ENCODE measurements around the gene ATP2C1.
A peak's percentile ranks its signal among the peaks of the same experiment; 100 is the strongest.

ATP2C1 gene

GRCh38 chr3:130876594-130876993 lies 17.3 kb upstream of the ATP2C1 start:
- no peaks in the 10 kb centered on the region for H3K4me1 Mint-ChIP-seq
- H3K4me3 Mint-ChIP-seq, result no peak overlapping the region
- peaks cover 21% of the 10 kb centered on the region for H3K9me3 Mint-ChIP-seq
- no peak overlapping the region for H3K27ac Mint-ChIP-seq
- DNase-seq (no peak), ATAC-seq (no peak)
- peaks cover 2% of the 10 kb centered on the region for H3K36me3 Mint-ChIP-seq (ENCODE audit: low read depth)
- peaks cover 5% of the 10 kb centered on the region for H3K27me3 Mint-ChIP-seq

- Mint-ChIP-seq H3K4me1 (no peaks in the 10 kb centered on the region), H3K4me3 (no peak overlapping the region), H3K27ac (no peak overlapping the region), H3K27me3 (peaks cover 10% of the 10 kb centered on the region), H3K36me3 (ENCODE audit: low read depth) (peaks cover 2% of the 10 kb centered on the region), H3K9me3 (peaks cover 24% of the 10 kb centered on the region)
- DNase-seq (no peak), ATAC-seq (no peak)
These were observed 15.4 kb upstream of the ATP2C1 start for GRCh38 chr3:130878464-130878863.

DNA sequence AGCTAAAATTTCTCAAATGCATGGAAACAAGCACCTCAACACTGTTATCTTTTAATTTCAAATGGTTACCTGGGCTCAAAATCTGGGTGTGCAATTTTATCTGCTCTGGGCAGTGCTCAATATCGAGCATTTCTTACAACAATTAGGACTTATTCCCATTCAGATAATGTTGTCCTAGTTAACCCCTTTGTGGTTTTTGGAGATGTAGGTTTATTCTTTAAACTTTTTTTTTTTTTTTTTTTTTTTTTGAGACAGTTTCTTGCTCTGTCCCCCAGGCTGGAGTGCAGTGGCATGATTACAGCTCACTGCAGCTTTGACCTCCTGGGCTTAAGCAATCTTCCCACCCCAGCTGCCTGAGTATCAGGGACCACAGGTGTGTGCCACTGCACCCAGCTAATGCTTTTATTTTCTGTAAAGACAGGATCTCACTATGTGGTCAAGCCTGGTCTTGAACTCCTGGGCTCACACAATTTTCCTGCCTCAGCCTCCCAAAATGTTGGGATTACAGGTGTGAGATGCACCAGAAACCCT lies 4.4 kb upstream of the ATP2C1 start:
- no peak overlapping the region for H3K4me3 Mint-ChIP-seq
- DNase-seq (no peak), ATAC-seq (no peak)
- peaks cover 10% of the 10 kb centered on the region for H3K27me3 Mint-ChIP-seq
- no peaks in the 10 kb centered on the region for H3K36me3 Mint-ChIP-seq (ENCODE audit: low read depth)
- H3K27ac Mint-ChIP-seq, result no peak overlapping the region
- H3K9me3 Mint-ChIP-seq, result peaks cover 5% of the 10 kb centered on the region
- peaks cover 7% of the 10 kb centered on the region for H3K4me1 Mint-ChIP-seq

DNA sequence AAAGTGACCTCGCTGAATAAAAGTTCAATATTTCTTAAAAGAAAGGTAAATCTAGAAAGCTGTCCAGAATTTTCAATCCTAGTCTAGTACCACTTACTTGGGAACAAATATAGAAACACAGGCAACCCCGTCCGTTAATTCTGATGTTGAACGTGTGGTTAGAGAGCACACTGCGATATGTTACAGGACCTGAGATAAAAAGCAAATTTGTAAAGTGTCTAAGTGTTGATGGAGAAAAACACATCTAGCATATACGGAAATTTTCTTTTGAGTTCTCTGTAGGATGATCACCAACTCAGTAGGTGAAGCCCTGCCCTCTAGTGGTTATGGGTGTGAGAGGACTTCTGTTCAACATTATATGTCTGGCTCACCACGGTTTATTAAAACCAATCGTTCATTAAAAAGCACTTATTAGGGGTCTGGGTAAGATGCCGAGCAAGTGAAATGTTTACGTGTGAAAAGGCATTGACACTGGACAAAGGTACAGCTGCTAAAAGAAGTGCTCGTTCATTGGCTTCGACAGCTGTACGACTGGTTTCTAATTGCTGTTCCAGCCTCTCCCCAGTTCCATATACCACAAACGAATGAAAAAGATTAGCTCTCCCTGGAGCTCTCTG lies 1.0 kb upstream of the ATP2C1 start:
- DNase-seq, result peak; percentile 58
- ATAC-seq, result peak; percentile 53
- Mint-ChIP-seq H3K36me3 (ENCODE audit: low read depth) (peaks cover 4% of the 10 kb centered on the region), H3K9me3 (no peaks in the 10 kb centered on the region), H3K4me3 (peak overlapping the region; percentile 94), H3K27me3 (no peaks in the 10 kb centered on the region), H3K27ac (peak overlapping the region; percentile 98), H3K4me1 (peaks cover 38% of the 10 kb centered on the region)

- Mint-ChIP-seq H3K27ac (peak overlapping the region; percentile 88), H3K4me1 (peaks cover 45% of the 10 kb centered on the region)
- DNase-seq, result peak; percentile 50
These were observed 474 bp downstream of the ATP2C1 start for GRCh38 chr3:130894130-130894985.

DNA sequence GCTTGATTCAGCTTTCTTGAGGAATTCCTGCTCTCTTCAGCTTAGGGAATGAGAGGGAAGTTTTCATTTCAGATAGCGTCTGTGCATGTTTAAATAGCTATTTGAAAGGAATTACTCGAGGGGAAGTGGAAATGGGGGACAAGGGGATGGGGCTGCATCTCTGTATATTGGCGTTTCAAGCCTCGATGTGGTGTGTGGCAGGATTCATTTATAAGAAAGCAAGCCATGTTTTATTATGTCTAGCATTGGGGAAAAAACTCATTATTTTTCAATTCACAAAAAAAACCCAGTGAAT lies 1.0 kb downstream of the ATP2C1 start:
- no peaks in the 10 kb centered on the region for H3K27me3 Mint-ChIP-seq
- ATAC-seq (no peak), DNase-seq (no peak)
- peak overlapping the region; percentile 94 for H3K4me3 Mint-ChIP-seq
- H3K9me3 Mint-ChIP-seq, result no peaks in the 10 kb centered on the region
- peaks cover 4% of the 10 kb centered on the region for H3K36me3 Mint-ChIP-seq (ENCODE audit: low read depth)
- H3K27ac Mint-ChIP-seq, result peak overlapping the region; percentile 88
- peaks cover 47% of the 10 kb centered on the region for H3K4me1 Mint-ChIP-seq

More at GRCh38 chr3:130894130-130894985, 474 bp downstream of the ATP2C1 start:
- H3K9me3 Mint-ChIP-seq, result no peaks in the 10 kb centered on the region
- peak; percentile 8 for ATAC-seq
- peaks cover 4% of the 10 kb centered on the region for H3K36me3 Mint-ChIP-seq (ENCODE audit: low read depth)
- H3K27me3 Mint-ChIP-seq, result no peaks in the 10 kb centered on the region
- H3K4me3 Mint-ChIP-seq, result peak overlapping the region; percentile 94

GRCh38 chr3:130895690-130896488 lies 2.0 kb downstream of the ATP2C1 start:
- Mint-ChIP-seq H3K27me3 (no peaks in the 10 kb centered on the region), H3K27ac (peak overlapping the region; percentile 9), H3K36me3 (ENCODE audit: low read depth) (peaks cover 4% of the 10 kb centered on the region), H3K9me3 (no peaks in the 10 kb centered on the region), H3K4me3 (peak overlapping the region; percentile 94), H3K4me1 (peaks cover 53% of the 10 kb centered on the region)
- peak; percentile 47 for ATAC-seq
- no peak for DNase-seq

- no peak for ATAC-seq
- Mint-ChIP-seq H3K36me3 (ENCODE audit: low read depth) (peaks cover 4% of the 10 kb centered on the region), H3K9me3 (no peaks in the 10 kb centered on the region), H3K27me3 (no peaks in the 10 kb centered on the region), H3K4me1 (peaks cover 65% of the 10 kb centered on the region), H3K4me3 (no peak overlapping the region), H3K27ac (no peak overlapping the region)
- DNase-seq, result no peak
These were observed 3.4 kb downstream of the ATP2C1 start for GRCh38 chr3:130897316-130897715.

DNA sequence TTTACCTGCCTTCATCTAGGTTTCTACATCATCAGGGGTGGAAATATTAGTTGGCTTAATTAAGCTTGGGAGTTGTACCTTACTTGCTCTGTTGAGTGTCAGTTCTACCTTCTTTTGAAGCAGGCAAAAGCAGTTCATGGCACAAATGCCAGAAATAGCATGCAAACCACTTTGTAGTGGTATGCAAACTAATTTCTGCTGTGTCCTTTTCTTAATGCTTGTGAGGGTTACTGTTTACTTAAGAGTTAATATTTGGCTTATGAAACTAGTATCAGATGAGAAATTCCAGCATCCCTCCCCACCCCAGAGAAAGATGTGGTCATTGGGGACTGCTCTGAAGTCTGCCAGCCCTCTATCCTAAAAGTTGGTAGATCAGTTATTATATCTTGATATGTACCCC lies 7.1 kb downstream of the ATP2C1 start:
- ATAC-seq, result no peak
- H3K9me3 Mint-ChIP-seq, result no peaks in the 10 kb centered on the region
- H3K4me3 Mint-ChIP-seq, result no peak overlapping the region
- no peaks in the 10 kb centered on the region for H3K27me3 Mint-ChIP-seq
- H3K4me1 Mint-ChIP-seq, result peaks cover 65% of the 10 kb centered on the region
- peaks cover 6% of the 10 kb centered on the region for H3K36me3 Mint-ChIP-seq (ENCODE audit: low read depth)
- no peak overlapping the region for H3K27ac Mint-ChIP-seq
- no peak for DNase-seq

DNA sequence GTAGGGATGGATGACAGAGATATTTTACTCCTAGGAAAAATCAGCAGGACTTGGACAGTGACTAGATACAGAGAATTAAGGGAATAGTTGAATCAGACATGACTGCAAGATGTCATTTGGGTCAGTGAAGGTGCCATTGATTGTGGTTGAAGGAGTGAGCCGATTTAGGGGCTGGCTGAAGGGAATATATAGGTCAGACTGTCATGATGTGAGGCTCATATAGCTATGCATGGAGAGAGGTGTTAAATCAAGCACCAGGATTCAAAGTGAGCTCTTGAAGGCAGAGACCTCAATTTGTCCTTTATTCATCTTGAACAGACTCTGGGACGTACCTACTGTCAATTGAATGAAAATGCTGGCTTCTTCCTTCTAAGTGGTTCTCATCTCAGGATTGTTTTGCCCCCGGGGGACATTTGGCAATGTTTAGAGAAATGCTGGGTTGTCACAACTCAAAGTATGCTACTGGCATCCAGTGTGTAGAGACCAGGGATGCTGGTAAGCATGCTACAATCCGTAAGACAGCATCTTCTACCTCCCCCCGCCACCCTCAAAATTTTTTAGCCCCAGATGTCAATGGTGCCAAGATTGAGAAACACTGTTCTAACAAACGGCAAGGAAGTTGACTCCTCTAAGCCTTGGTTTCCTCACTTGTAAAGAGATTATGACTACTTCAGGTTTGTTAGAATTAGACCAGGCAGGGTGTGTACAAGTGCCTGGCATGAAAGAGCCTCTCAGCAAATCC lies 7.8 kb downstream of the ATP2C1 start:
- H3K27ac Mint-ChIP-seq, result no peak overlapping the region

GRCh38 chr3:130903412-130903908 lies 9.6 kb downstream of the ATP2C1 start:
- no peaks in the 10 kb centered on the region for H3K27me3 Mint-ChIP-seq
- ATAC-seq (no peak), DNase-seq (no peak)
- peaks cover 68% of the 10 kb centered on the region for H3K4me1 Mint-ChIP-seq
- no peaks in the 10 kb centered on the region for H3K9me3 Mint-ChIP-seq
- H3K27ac Mint-ChIP-seq, result no peak overlapping the region
- H3K4me3 Mint-ChIP-seq, result no peak overlapping the region
- H3K36me3 Mint-ChIP-seq (ENCODE audit: low read depth), result peaks cover 7% of the 10 kb centered on the region

More for the DNA sequence above, 7.8 kb downstream of the ATP2C1 start:
- H3K4me1 Mint-ChIP-seq, result peaks cover 65% of the 10 kb centered on the region
- H3K36me3 Mint-ChIP-seq (ENCODE audit: low read depth), result peaks cover 10% of the 10 kb centered on the region
- no peak for ATAC-seq
- no peak overlapping the region for H3K4me3 Mint-ChIP-seq
- no peak for DNase-seq
- H3K9me3 Mint-ChIP-seq, result no peaks in the 10 kb centered on the region
- no peaks in the 10 kb centered on the region for H3K27me3 Mint-ChIP-seq

GRCh38 chr3:130904491-130904890 lies 10.6 kb downstream of the ATP2C1 start:
- peaks cover 66% of the 10 kb centered on the region for H3K4me1 Mint-ChIP-seq
- H3K27ac Mint-ChIP-seq, result no peak overlapping the region
- no peaks in the 10 kb centered on the region for H3K9me3 Mint-ChIP-seq
- H3K27me3 Mint-ChIP-seq, result no peaks in the 10 kb centered on the region
- H3K4me3 Mint-ChIP-seq, result no peak overlapping the region
- H3K36me3 Mint-ChIP-seq (ENCODE audit: low read depth), result peaks cover 7% of the 10 kb centered on the region
- ATAC-seq (no peak), DNase-seq (no peak)

- H3K27ac Mint-ChIP-seq, result peak overlapping the region; percentile 19
- H3K9me3 Mint-ChIP-seq, result no peaks in the 10 kb centered on the region
- DNase-seq, result no peak
- H3K4me3 Mint-ChIP-seq, result no peak overlapping the region
- ATAC-seq, result no peak
- H3K27me3 Mint-ChIP-seq, result no peaks in the 10 kb centered on the region
- H3K4me1 Mint-ChIP-seq, result peaks cover 63% of the 10 kb centered on the region
- H3K36me3 Mint-ChIP-seq (ENCODE audit: low read depth), result peaks cover 9% of the 10 kb centered on the region
These were observed 11.7 kb downstream of the ATP2C1 start for GRCh38 chr3:130905551-130905950.

All from activated naive CD8-positive, alpha-beta T cell treated with anti-CD3 and anti-CD28 coated beads, Interleukin-2, amount 50 U/mL, for 24 hours (primary cell).